GDM1 (cell line): ENCODE measurements around the gene PSORS1C2.
"Not testable (repeated sequence)": the region's sequence is repeated elsewhere in the genome, so short reads cannot be mapped to it uniquely, and the experiment has no call there.

Experiments
- DNase-seq: peaks from one replicate; lab custom pipeline; 2025; lab: John Stamatoyannopoulos, UW

PSORS1C2 gene

GRCh38 chr6:31138982-31139381, at the start of gene PSORS1C2:
Gene PSORS1C2 (minus strand): TSS chr6:31139066. CDS start chr6:31139026, 40 bp downstream.
- no peak for DNase-seq

- no peak for DNase-seq
Observed at GRCh38 chr6:31187780-31188194, 48.9 kb upstream of the PSORS1C2 start.

- no peak for DNase-seq
Observed at GRCh38 chr6:31186052-31186734, 47.3 kb upstream of the PSORS1C2 start.

- not testable (repeated sequence) for DNase-seq
Observed at GRCh38 chr6:31185695-31186051, 46.8 kb upstream of the PSORS1C2 start.

DNA sequence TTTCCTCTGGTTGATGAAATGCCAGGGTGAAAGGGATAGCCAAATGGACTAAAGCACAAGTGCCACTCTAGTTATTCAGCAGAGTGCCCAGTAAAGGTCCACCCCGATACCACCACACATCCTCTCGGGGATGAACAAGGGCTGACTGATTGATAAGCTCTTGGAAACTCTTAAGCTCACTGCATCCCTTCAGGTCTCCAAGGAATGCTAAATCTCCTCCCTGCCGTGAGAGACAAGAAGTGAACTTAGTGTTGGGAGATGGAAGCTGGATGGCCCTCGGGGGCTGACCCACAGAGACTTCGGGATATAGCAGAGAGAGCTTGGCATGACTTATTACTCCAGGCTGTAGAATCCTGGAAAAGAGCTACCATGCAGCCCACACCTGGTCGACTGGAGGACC, 45.0 kb upstream of the PSORS1C2 start:
- DNase-seq: not testable (repeated sequence)

- DNase-seq: not testable (repeated sequence)
Observed at GRCh38 chr6:31183287-31183686, 44.4 kb upstream of the PSORS1C2 start.

GRCh38 chr6:31180500-31180899, 41.6 kb upstream of the PSORS1C2 start:
- peak; percentile 86 for DNase-seq

GRCh38 chr6:31179896-31180295, 41.0 kb upstream of the PSORS1C2 start:
- no peak for DNase-seq

- no peak for DNase-seq
Observed at GRCh38 chr6:31179042-31179386, 40.1 kb upstream of the PSORS1C2 start.

- DNase-seq: no peak
Observed at GRCh38 chr6:31178143-31179041, 39.5 kb upstream of the PSORS1C2 start.

DNA sequence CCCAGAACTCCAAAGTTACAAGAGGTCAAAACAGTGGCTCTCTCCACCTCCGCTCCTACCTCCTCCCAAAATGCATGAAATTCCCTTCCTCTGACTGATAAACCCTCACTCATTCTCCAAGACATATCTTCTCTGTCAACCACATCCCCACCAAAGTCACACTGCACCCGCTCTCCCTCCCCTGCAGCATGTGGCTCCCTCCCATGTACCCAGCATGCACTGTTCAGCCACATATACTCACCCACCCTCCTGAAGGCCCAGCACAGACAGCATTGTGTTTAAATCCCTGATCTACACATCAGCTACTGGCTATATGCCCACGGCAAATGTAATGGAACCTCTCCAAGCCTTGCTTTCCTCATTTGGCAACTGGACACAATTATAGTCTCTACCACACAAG, 37.1 kb upstream of the PSORS1C2 start:
- DNase-seq: no peak

DNA sequence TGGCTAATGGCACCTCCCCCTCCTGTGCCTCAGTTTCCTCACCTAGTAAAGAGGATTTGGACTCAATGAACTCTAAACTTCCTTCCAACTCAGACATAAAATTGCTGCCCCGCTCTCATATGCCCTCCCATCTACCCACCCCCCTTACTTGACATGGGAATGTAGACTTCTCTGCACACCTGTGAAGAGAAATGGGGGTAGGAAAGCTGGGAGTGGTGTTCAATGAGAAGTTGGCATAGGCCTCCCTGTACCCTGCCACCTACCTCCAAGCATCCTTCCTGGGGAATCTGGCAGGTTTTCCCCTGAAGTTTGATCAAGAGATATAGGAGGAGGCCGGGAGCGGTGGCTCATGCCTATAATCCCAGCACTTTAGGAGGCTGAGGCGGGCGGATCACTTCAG, 35.5 kb upstream of the PSORS1C2 start:
- no peak for DNase-seq

DNA sequence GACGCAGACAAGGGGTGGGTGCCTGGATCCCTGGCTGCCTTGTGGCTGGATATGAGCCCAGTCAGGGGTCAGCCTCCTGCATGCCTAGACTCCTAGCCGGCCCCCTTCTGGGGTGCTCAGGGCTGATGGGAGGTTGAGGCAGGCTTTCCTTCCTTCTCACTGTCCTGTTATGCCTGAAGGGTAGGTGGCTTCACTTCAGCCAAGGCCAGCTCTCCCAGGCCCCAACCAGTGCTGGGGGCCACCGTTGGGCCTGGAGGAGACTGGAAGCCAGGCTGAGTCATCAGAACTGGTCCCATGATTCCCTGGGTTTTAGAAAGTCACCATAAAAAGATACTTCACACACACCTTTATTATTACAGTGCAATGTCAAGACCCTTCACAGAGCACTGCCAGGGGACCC, 34.5 kb upstream of the PSORS1C2 start:
- DNase-seq: no peak

DNA sequence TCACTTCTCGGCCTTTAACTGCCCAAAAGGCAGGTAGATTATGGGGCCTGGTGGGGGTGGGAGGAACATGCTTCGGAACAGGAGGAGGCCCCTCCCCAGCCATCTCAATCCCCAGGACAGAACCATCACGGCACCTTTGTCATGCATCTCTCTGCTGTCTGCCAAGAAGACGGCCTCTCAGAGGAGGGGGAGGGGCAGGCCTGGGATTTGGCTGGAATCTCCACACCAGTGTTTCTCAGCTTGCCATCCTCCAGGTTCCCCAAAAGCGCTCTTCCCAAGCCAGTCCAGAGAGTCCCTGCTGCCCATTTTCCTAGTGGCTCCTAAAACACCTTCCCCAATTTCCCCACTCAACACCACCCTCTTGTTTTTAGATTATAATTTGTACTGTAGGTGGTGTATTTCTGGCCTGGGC, 34.1 kb upstream of the PSORS1C2 start:
- no peak for DNase-seq

- DNase-seq: no peak
Observed at GRCh38 chr6:31171931-31172905, 33.4 kb upstream of the PSORS1C2 start.

GRCh38 chr6:31170987-31171671, 32.3 kb upstream of the PSORS1C2 start:
- DNase-seq: no peak

DNA sequence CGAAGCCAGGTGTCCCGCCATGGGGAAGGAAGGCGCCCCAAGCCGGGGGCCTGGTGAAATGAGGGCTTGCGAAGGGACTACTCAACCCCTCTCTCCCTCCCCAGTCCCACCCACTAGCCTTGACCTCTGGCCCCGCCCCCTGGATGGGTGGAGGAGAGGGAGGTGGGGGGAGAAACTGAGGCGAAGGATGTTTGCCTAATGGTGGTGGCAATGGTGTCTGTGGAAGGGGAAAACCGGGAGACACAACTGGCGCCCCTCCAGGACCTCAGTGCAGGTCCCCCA, 31.7 kb upstream of the PSORS1C2 start, which contains the start of gene POU5F1:
Gene POU5F1 (minus strand): TSS at position 83 of the 282 bp plus-strand sequence. CDS start 62 bp downstream, at position 21.
- no peak for DNase-seq

GRCh38 chr6:31169858-31170599, 31.2 kb upstream of the PSORS1C2 start:
- DNase-seq: not testable (repeated sequence)

DNA sequence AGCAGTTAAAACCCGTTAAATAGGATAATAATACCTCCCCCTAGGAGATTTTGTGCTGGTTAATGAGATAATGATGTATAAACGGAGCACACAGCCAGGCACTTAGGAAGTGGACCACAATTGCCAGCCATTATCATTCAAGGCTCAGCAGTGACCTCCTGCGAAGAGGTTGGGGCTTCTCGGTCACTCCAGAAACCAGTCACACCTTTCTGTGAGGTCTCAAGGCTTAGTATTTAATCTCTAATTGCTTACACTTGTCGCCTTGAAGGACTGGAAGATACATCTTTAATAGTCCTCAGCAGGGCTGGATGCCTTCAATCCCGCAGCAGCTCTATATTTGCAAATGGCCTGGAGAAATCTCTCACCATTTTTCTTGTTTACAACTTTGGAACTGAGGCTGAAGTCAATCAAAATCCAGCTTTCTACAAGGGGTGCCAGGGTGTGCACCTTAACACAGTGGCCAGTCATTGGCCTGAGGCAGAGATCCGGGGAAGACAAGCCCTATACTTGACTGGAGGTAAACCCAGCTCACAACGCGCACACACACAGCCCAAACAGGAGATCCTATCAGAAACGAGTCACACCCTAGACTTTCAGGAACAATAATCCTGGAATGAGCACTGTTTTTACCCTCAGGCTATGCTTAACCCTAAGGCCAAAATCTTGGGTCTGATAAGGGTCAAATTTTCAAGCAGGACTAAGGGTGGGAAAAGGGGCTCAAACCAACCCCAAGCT, 30.4 kb upstream of the PSORS1C2 start:
- no peak for DNase-seq

GRCh38 chr6:31168606-31169005, 29.7 kb upstream of the PSORS1C2 start:
- DNase-seq: no peak
